ENCODE results near the gene PTP4A2.
"Not testable (repeated sequence)": the region's sequence is repeated elsewhere in the genome, so short reads cannot be mapped to it uniquely, and the experiment has no call there.

PTP4A2 gene

GRCh38 chr1:31926252-31926651 is 11.9 kb downstream of the PTP4A2 start:
- H3K4me3 ChIP-seq (ENCODE audit: low read length): no peak overlapping the region
- no peaks in the 10 kb centered on the region for H3K36me3 ChIP-seq (ENCODE audit: insufficient read depth, low read length)
- H2AFZ ChIP-seq (ENCODE audit: low read depth, low read length): no peak overlapping the region
- H3K4me1 ChIP-seq (ENCODE audit: insufficient read depth, low read length): peaks cover 24% of the 10 kb centered on the region
- no peaks in the 10 kb centered on the region for H3K27me3 ChIP-seq (ENCODE audit: insufficient read depth, low read length)
- no peaks in the 10 kb centered on the region for H3K9me3 ChIP-seq (ENCODE audit: low read length)

GRCh38 chr1:31925824-31926223 is 12.3 kb downstream of the PTP4A2 start:
- not testable (repeated sequence) for H3K9me3 ChIP-seq (ENCODE audit: low read length); H2AFZ ChIP-seq (ENCODE audit: low read depth, low read length); H3K27me3 ChIP-seq (ENCODE audit: insufficient read depth, low read length); H3K4me3 ChIP-seq (ENCODE audit: low read length); H3K36me3 ChIP-seq (ENCODE audit: insufficient read depth, low read length)
- H3K4me1 ChIP-seq (ENCODE audit: insufficient read depth, low read length): peaks cover 21% of the 10 kb centered on the region

GRCh38 chr1:31924839-31925238 is 13.3 kb downstream of the PTP4A2 start:
- no peak overlapping the region for H2AFZ ChIP-seq (ENCODE audit: low read depth, low read length)
- H3K4me3 ChIP-seq (ENCODE audit: low read length): no peak overlapping the region
- no peaks in the 10 kb centered on the region for H3K27me3 ChIP-seq (ENCODE audit: insufficient read depth, low read length)
- no peaks in the 10 kb centered on the region for H3K36me3 ChIP-seq (ENCODE audit: insufficient read depth, low read length)
- no peaks in the 10 kb centered on the region for H3K9me3 ChIP-seq (ENCODE audit: low read length)
- H3K4me1 ChIP-seq (ENCODE audit: insufficient read depth, low read length): peaks cover 21% of the 10 kb centered on the region

GRCh38 chr1:31923901-31924535 is 14.2 kb downstream of the PTP4A2 start:
- no peak overlapping the region for H3K4me3 ChIP-seq (ENCODE audit: low read length)
- no peaks in the 10 kb centered on the region for H3K36me3 ChIP-seq (ENCODE audit: insufficient read depth, low read length)
- no peak overlapping the region for H2AFZ ChIP-seq (ENCODE audit: low read depth, low read length)
- no peaks in the 10 kb centered on the region for H3K9me3 ChIP-seq (ENCODE audit: low read length)
- H3K27me3 ChIP-seq (ENCODE audit: insufficient read depth, low read length): no peaks in the 10 kb centered on the region
- peaks cover 21% of the 10 kb centered on the region for H3K4me1 ChIP-seq (ENCODE audit: insufficient read depth, low read length)

GRCh38 chr1:31920956-31921355 is 17.2 kb downstream of the PTP4A2 start:
- H3K27me3 ChIP-seq (ENCODE audit: insufficient read depth, low read length): no peaks in the 10 kb centered on the region
- H2AFZ ChIP-seq (ENCODE audit: low read depth, low read length): no peak overlapping the region
- H3K4me1 ChIP-seq (ENCODE audit: insufficient read depth, low read length): peaks cover 5% of the 10 kb centered on the region
- no peaks in the 10 kb centered on the region for H3K9me3 ChIP-seq (ENCODE audit: low read length)
- no peak overlapping the region for H3K4me3 ChIP-seq (ENCODE audit: low read length)
- peaks cover 11% of the 10 kb centered on the region for H3K36me3 ChIP-seq (ENCODE audit: insufficient read depth, low read length)

GRCh38 chr1:31919591-31919990 is 18.6 kb downstream of the PTP4A2 start:
- H3K9me3 ChIP-seq (ENCODE audit: low read length): no peaks in the 10 kb centered on the region
- H3K4me3 ChIP-seq (ENCODE audit: low read length): no peak overlapping the region
- H3K36me3 ChIP-seq (ENCODE audit: insufficient read depth, low read length): peaks cover 22% of the 10 kb centered on the region
- H3K27me3 ChIP-seq (ENCODE audit: insufficient read depth, low read length): no peaks in the 10 kb centered on the region
- H2AFZ ChIP-seq (ENCODE audit: low read depth, low read length): no peak overlapping the region
- H3K4me1 ChIP-seq (ENCODE audit: insufficient read depth, low read length): peaks cover 5% of the 10 kb centered on the region

GRCh38 chr1:31915438-31915837 is 22.7 kb downstream of the PTP4A2 start:
- Histone ChIP-seq H3K9me3 (ENCODE audit: low read length) (no peaks in the 10 kb centered on the region), H3K4me1 (ENCODE audit: insufficient read depth, low read length) (no peaks in the 10 kb centered on the region), H3K4me3 (ENCODE audit: low read length) (no peak overlapping the region), H3K27me3 (ENCODE audit: insufficient read depth, low read length) (no peaks in the 10 kb centered on the region), H2AFZ (ENCODE audit: low read depth, low read length) (no peak overlapping the region), H3K36me3 (ENCODE audit: insufficient read depth, low read length) (peaks cover 46% of the 10 kb centered on the region)

- Histone ChIP-seq H2AFZ (ENCODE audit: low read depth, low read length) (no peak overlapping the region), H3K27me3 (ENCODE audit: insufficient read depth, low read length) (no peaks in the 10 kb centered on the region), H3K36me3 (ENCODE audit: insufficient read depth, low read length) (peaks cover 53% of the 10 kb centered on the region), H3K4me3 (ENCODE audit: low read length) (no peak overlapping the region), H3K9me3 (ENCODE audit: low read length) (no peaks in the 10 kb centered on the region), H3K4me1 (ENCODE audit: insufficient read depth, low read length) (no peaks in the 10 kb centered on the region)
Measured at GRCh38 chr1:31913968-31914367, 24.2 kb downstream of the PTP4A2 start.

- peaks cover 56% of the 10 kb centered on the region for H3K36me3 ChIP-seq (ENCODE audit: insufficient read depth, low read length)
- H2AFZ ChIP-seq (ENCODE audit: low read depth, low read length): no peak overlapping the region
- no peaks in the 10 kb centered on the region for H3K27me3 ChIP-seq (ENCODE audit: insufficient read depth, low read length)
- no peak overlapping the region for H3K4me3 ChIP-seq (ENCODE audit: low read length)
- no peaks in the 10 kb centered on the region for H3K4me1 ChIP-seq (ENCODE audit: insufficient read depth, low read length)
- no peaks in the 10 kb centered on the region for H3K9me3 ChIP-seq (ENCODE audit: low read length)
Measured at GRCh38 chr1:31912839-31913239, 25.3 kb downstream of the PTP4A2 start.

- H3K36me3 ChIP-seq (ENCODE audit: insufficient read depth, low read length): peaks cover 60% of the 10 kb centered on the region
- no peaks in the 10 kb centered on the region for H3K9me3 ChIP-seq (ENCODE audit: low read length)
- H2AFZ ChIP-seq (ENCODE audit: low read depth, low read length): no peak overlapping the region
- H3K4me3 ChIP-seq (ENCODE audit: low read length): no peak overlapping the region
- no peaks in the 10 kb centered on the region for H3K27me3 ChIP-seq (ENCODE audit: insufficient read depth, low read length)
- H3K4me1 ChIP-seq (ENCODE audit: insufficient read depth, low read length): no peaks in the 10 kb centered on the region
Measured at GRCh38 chr1:31911994-31912780, 26.0 kb downstream of the PTP4A2 start.

GRCh38 chr1:31910933-31911332 is 27.2 kb downstream of the PTP4A2 start:
- Histone ChIP-seq H3K27me3 (ENCODE audit: insufficient read depth, low read length) (no peaks in the 10 kb centered on the region), H3K36me3 (ENCODE audit: insufficient read depth, low read length) (peaks cover 68% of the 10 kb centered on the region), H3K4me3 (ENCODE audit: low read length) (no peak overlapping the region), H3K9me3 (ENCODE audit: low read length) (no peaks in the 10 kb centered on the region), H3K4me1 (ENCODE audit: insufficient read depth, low read length) (no peaks in the 10 kb centered on the region), H2AFZ (ENCODE audit: low read depth, low read length) (no peak overlapping the region)

- peaks cover 64% of the 10 kb centered on the region for H3K36me3 ChIP-seq (ENCODE audit: insufficient read depth, low read length)
- H2AFZ ChIP-seq (ENCODE audit: low read depth, low read length): no peak overlapping the region
- H3K4me3 ChIP-seq (ENCODE audit: low read length): no peak overlapping the region
- no peaks in the 10 kb centered on the region for H3K4me1 ChIP-seq (ENCODE audit: insufficient read depth, low read length)
- H3K9me3 ChIP-seq (ENCODE audit: low read length): no peaks in the 10 kb centered on the region
- H3K27me3 ChIP-seq (ENCODE audit: insufficient read depth, low read length): no peaks in the 10 kb centered on the region
Measured at GRCh38 chr1:31909691-31910090, 28.5 kb downstream of the PTP4A2 start.

GRCh38 chr1:31906557-31906956 is 31.6 kb downstream of the PTP4A2 start:
- H3K9me3 ChIP-seq (ENCODE audit: low read length): peaks cover 2% of the 10 kb centered on the region
- no peak overlapping the region for H3K4me3 ChIP-seq (ENCODE audit: low read length)
- no peaks in the 10 kb centered on the region for H3K27me3 ChIP-seq (ENCODE audit: insufficient read depth, low read length)
- no peak overlapping the region for H2AFZ ChIP-seq (ENCODE audit: low read depth, low read length)
- H3K36me3 ChIP-seq (ENCODE audit: insufficient read depth, low read length): peaks cover 47% of the 10 kb centered on the region
- no peaks in the 10 kb centered on the region for H3K4me1 ChIP-seq (ENCODE audit: insufficient read depth, low read length)
